Coronary artery (tissue), 2 donors: ENCODE measurements around the gene NANOS2.

ENCODE experiments used
- DNase-seq: peaks from one replicate; pipeline ENCODE4 v3.0.0-alpha.2; 2017; ENCODE audit warnings: low spot score
- H3K27ac ChIP-seq, 2 donors: fragments of 200-600 bp; sonication (generic); one replicate each; pipeline ENCODE4 v1.5.1; 2016 to 2019
- H3K4me3 ChIP-seq: fragments of 200-600 bp; sonication (generic); 2 replicates; pipeline ENCODE4 v1.5.1; 2016; ENCODE audit warnings: mild to moderate bottlenecking, moderate library complexity
- TF ChIP-seq, protein P1 (sequence below): fragments of 200-600 bp; sonication (generic); IDR thresholded peaks from one replicate; pipeline ENCODE4 v1.5.1; 2019; ENCODE audit warnings: antibody characterized with exemption

Gene NANOS2

DNA sequence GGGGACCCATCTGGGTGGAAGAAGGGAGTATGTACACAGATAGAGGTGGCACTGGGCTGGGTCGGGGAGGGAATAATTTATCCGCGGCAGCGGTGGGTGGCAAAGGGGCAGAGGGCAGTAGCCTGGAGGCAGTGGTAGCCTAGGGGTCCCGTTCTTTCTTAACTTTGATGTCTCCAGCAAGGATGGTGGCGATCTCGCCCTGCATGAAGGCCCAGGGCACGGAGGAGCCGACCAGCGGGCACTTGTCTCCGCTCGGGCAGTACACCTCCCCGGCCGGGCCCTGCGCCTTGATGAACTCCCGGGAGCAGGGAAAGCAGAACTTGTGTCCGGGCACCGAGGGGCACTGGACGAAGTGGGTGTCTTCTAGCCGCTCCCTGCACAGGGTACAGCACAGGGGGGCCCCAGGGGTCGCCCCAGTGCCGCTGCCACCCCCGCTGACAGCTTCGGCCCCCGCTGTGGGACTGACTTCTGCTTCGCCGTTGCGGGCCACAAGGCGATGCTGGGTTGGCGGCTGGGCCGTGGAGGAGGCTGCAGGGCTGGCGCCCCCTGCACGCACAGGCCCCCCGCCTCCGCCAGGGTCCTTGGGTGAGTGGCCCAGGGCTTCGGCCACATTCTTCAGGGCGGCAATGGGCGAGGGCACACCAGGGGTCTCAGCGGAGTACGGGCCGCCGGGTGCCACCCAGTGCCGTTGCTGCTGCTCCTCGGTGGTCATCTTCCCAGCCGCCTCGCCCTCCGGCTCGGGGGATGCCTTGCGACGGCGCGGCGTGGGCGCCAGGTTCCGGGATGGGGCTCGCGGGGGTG is 30.5 kb downstream of the NANOS2 start:
- Histone ChIP-seq H3K4me3 (peak overlapping the region; percentile 86), H3K27ac (no peak overlapping the region)
- no peak for DNase-seq
- TF ChIP-seq, protein P1, sequence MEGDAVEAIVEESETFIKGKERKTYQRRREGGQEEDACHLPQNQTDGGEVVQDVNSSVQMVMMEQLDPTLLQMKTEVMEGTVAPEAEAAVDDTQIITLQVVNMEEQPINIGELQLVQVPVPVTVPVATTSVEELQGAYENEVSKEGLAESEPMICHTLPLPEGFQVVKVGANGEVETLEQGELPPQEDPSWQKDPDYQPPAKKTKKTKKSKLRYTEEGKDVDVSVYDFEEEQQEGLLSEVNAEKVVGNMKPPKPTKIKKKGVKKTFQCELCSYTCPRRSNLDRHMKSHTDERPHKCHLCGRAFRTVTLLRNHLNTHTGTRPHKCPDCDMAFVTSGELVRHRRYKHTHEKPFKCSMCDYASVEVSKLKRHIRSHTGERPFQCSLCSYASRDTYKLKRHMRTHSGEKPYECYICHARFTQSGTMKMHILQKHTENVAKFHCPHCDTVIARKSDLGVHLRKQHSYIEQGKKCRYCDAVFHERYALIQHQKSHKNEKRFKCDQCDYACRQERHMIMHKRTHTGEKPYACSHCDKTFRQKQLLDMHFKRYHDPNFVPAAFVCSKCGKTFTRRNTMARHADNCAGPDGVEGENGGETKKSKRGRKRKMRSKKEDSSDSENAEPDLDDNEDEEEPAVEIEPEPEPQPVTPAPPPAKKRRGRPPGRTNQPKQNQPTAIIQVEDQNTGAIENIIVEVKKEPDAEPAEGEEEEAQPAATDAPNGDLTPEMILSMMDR, result no peak

DNA sequence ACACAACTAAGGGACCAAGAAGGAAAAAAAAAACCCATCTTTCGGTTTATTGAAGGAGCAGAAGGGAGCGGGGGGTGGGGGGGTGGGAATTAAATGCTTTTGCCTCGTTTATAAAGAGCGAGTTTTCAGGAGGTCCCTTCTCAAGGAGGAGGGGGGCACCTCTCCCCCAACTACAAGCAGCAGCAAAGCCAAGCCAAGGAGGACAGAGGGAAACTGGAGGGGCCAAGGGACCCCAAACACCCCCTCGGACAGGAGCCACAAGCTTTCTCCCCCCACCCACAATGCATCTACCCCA is 31.0 kb downstream of the NANOS2 start:
- peak overlapping the region; percentile 26 for H3K4me3 ChIP-seq
- no peak for DNase-seq
- TF ChIP-seq, protein P1, result no peak
- no peak overlapping the region for H3K27ac ChIP-seq

DNA sequence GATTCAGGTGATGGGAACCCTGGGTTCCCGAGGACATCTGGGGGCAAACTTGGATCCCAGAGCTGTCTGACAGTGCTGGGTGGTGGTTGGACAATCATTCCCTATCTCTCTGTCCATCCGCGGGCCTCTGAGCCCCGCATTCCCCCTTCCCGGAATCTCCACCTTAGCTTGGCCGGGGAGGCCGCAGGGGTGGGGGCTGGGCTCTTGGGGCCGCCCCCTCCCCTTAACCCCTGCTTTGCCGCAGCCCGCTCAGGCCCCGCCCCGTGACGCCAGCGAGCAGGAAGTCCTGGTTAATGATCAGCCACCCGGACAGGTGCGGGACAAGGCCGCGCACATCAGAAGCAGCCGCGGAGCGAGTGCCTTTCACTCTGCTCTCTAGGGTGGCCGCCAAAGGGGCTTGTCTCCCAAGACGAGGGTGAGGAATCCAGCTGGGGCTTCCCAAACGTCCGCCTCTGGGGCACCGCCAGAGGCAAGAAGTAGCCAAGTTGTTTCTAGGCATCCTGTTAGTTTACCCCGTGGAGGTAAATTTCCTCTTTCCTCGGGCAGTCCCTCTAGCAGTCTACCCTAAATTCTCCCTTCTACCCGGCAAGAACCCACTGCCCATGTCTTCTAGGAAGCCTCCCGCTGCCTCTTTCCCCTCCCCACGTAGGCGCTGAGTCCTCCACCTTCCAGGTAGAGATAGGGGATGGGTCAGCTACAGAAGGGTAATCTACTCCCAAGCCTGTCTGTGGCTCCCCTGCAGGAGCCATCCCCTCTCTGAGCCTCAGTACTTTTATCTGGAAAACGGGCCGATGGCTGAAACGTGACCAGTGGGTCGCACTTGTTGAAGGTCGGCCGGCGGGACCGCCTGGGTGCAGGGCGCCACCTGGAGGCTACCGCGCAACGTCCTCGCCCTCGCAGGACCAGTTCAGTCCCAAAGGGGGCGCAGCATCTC is 31.7 kb downstream of the NANOS2 start:
- no peak for DNase-seq
- H3K27ac ChIP-seq, result no peak overlapping the region
- H3K4me3 ChIP-seq, result peak overlapping the region; percentile 26

DNA sequence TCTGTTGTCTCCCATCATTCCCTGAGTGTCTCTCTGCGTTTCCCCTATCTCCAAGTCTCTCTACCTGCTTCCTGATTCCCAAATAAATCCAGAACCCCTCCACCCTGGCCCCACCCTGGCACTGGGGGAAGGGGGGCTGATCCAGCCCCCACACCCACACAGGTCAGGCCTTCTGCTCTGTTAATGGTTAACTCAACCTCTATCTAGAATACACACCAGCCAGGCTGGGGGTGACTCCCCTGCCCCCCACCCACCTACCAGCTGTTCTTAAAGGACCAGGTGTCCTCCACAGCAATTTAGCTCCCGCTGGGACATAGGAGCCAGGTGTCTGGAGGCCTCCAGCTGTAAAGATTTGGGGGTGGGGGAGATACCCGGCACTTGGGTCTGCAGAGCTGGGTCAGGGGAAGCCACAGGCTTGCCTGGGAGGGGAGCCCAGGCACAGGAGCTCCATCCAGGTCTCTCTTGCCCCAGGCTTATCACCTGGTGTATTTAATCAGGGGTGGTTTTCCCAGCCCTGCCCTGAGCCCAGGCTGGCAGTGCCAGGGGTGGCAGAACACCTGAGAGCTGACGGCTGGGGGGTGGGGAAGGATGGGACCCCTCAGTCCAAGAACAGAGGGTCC is 32.6 kb downstream of the NANOS2 start:
- TF ChIP-seq, protein P1, result no peak
- no peak for DNase-seq
- no peak overlapping the region for H3K27ac ChIP-seq
- H3K4me3 ChIP-seq, result peak overlapping the region; percentile 26

More for the DNA sequence above, 31.7 kb downstream of the NANOS2 start:
- TF ChIP-seq, protein P1, result peak; percentile 61

DNA sequence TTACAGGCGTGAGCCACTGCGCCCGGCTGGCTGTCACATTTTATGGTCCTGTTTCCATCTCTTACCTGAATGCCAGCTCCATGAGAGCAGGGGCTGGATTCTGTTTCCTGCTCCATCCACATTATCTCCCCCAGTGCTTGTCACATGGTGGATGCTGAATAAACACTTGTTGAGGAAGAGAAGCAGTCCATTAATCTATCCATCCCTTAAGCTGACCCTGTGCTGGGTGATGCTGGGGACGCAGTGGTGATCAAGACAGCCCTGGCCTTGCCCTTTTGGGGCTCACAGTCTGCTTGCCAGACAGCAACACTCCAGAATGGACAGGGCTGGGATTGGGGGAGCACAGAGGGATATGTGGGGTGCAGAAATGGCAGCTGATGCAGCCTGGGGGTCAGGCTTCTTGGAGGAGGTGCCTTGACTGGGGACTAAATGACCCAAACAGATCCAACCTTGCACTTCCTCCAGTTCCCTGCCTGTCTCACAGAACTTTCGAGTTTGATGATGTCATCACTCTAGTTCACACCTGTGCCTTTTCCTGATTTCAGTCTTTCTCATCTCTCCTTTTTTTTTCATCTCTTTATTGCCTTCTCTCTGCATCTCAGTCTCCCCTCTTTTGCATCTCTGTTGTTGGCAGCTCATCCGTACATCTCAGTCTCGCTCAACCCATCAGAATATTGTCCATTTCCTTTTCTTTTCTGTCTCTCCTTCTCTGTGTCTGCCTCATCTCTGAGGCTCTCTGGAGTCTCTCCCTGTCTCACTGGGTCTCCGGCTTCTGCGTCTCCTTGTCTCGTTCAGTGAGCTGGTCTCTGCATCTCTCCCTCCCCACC is 33.3 kb downstream of the NANOS2 start:
- H3K4me3 ChIP-seq, result no peak overlapping the region
- H3K27ac ChIP-seq, result no peak overlapping the region
- TF ChIP-seq, protein P1, result no peak

DNA sequence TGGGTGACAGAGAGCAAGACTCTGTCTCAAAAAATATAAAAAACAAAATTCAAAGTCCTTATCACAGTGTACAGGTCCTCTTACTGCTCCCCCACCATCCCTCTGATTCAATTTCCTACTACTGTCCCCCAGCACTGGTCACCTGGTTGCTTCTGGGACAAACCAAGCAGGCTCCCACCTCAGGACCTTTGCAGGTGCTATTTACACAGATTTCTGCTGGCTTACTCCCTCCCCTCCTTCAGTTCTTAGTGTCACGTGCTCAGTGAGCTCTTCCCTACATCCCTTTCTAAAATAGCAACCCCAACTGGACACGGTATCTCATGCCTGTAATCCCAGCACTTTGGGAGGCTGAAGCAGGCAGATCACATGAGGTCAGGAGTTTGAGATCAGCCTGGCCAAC is 34.6 kb downstream of the NANOS2 start:
- no peak for DNase-seq
- no peak overlapping the region for H3K27ac ChIP-seq

More for the DNA sequence above, 33.3 kb downstream of the NANOS2 start:
- no peak for DNase-seq

More for the DNA sequence above, 34.6 kb downstream of the NANOS2 start:
- TF ChIP-seq, protein P1, result no peak
- H3K4me3 ChIP-seq, result no peak overlapping the region
